K562 (cell line): ENCODE data around the gene ANKS1B. TPM values are rescaled to one million over a fixed set of nuclear protein-coding genes. Genes with fewer than 3 reads are reported as not detected.

Source experiments
- ATAC-seq: fragments of 200-7000 bp; cut with Tn5 transposase; 3 replicates; pipeline ENCODE4 v1.9.1; 2020; ENCODE audit warnings: moderate library complexity
- BruUV-seq: library from RNA; stranded (reverse); fragments of 400-500 nt; replicated peaks from 2 replicates; lab custom pipeline; 2021; lab: Mats Ljungman, UMichigan
- CTCF ChIA-PET: fragments of 300-600 bp; formaldehyde crosslinking; extraction: SDS; loops from one replicate; lab custom pipeline; 2021; ENCODE audit warnings: low intra/inter-chr PET ratio; lab: Yijun Ruan, JAX
- POLR2A ChIA-PET: fragments of 300-600, 350-650 bp; sonication (Branson Sonifier 250); formaldehyde crosslinking; extraction: SDS; loops from one replicate; lab custom pipeline; 2021; ENCODE audit warnings: antibody characterized with exemption, inconsistent platforms; lab: Yijun Ruan, JAX
- DNase-seq, 4 experiments: peaks; one replicate each; pipeline versions ENCODE4 v3.0.0 to v3.0.0-alpha.2; 2011 to 2018; ENCODE audit warnings: low spot score in 3 of 4, mixed read lengths in 3 of 4; ENCODE audit errors: extremely low read depth in 1 of 4
- FAIRE-seq: peaks from 2 replicates; lab custom pipeline; 2011; peaks lifted over from hg19 to GRCh38; lab: Jason Lieb, UNC
- H2AFZ ChIP-seq: 2 replicates; pipeline ENCODE4 v1.6.0; 2011; ENCODE audit warnings: low read depth, low read length, control low read depth, inconsistent platforms
- H3K27ac ChIP-seq: fragments of 200-600 bp; 3 replicates; pipeline ENCODE4 v1.8.0; 2011; ENCODE audit warnings: low read depth, mild to moderate bottlenecking, control low read depth, inconsistent platforms, low read length, moderate library complexity, mixed read lengths; ENCODE audit errors: extremely low read depth
- H3K27me3 ChIP-seq, 2 experiments: fragments of 300-600 bp in 1 of 2; 2 replicates in 1 of 2; 3 replicates in 1 of 2; pipeline versions ENCODE4 v1.6.0 to v1.8.0; 2011; ENCODE audit warnings: inconsistent platforms in 2 of 2, low read length in 2 of 2, mild to moderate bottlenecking in 1 of 2, mixed read lengths in 1 of 2, moderate library complexity in 1 of 2; ENCODE audit not compliant: control insufficient read depth in 2 of 2, insufficient read depth in 2 of 2
- H3K36me3 ChIP-seq: fragments of 300-600 bp; 3 replicates; pipeline ENCODE4 v1.8.0; 2011; ENCODE audit warnings: mild to moderate bottlenecking, low read length, inconsistent platforms; ENCODE audit not compliant: control insufficient read depth, insufficient read depth
- H3K4me1 ChIP-seq, 2 experiments: fragments of 200-600 bp in 1 of 2; replicated peaks in 1 of 2; 2 replicates in 1 of 2; 3 replicates in 1 of 2; pipeline versions ENCODE4 v1.5.1 to v1.8.0; 2011; ENCODE audit warnings: inconsistent platforms in 2 of 2, low read length in 2 of 2, mild to moderate bottlenecking in 1 of 2, mixed read lengths in 1 of 2, moderate library complexity in 1 of 2; ENCODE audit not compliant: control insufficient read depth in 2 of 2, insufficient read depth in 2 of 2
- H3K4me2 ChIP-seq: 2 replicates; pipeline ENCODE4 v1.6.1; 2011; ENCODE audit warnings: low read length, control low read depth, inconsistent platforms, mixed read lengths; ENCODE audit not compliant: insufficient read depth
- H3K4me3 ChIP-seq: fragments of 200-600 bp; sonication (generic), shearing (Covaris generic); 2 replicates; pipeline ENCODE4 v1.5.1; 2016; ENCODE audit warnings: control low read depth, inconsistent platforms
- H3K79me2 ChIP-seq: fragments of 200-600 bp; 3 replicates; pipeline ENCODE4 v1.8.0; 2011; ENCODE audit warnings: low read length, inconsistent platforms; ENCODE audit not compliant: control insufficient read depth, insufficient read depth
- H3K9ac ChIP-seq, 2 experiments: 2 replicates each; pipeline versions ENCODE4 v1.6.0 to v1.6.1; 2011; ENCODE audit warnings: low read depth in 2 of 2, low read length in 2 of 2, control low read depth in 1 of 2, inconsistent platforms in 1 of 2, mild to moderate bottlenecking in 1 of 2, mixed read lengths in 1 of 2; ENCODE audit not compliant: insufficient read depth in 1 of 2
- H3K9me1 ChIP-seq: one replicate; pipeline ENCODE4 v1.6.0; 2011; ENCODE audit warnings: inconsistent platforms, mild to moderate bottlenecking, low read length, moderate library complexity; ENCODE audit not compliant: control insufficient read depth, insufficient read depth
- H3K9me3 ChIP-seq: replicated peaks from 2 replicates; pipeline ENCODE4 v1.5.1; 2011; ENCODE audit warnings: low read depth, low read length, inconsistent platforms; ENCODE audit not compliant: control insufficient read depth, insufficient read depth
- H4K20me1 ChIP-seq: replicated peaks from 2 replicates; pipeline ENCODE4 v1.6.1; 2011; ENCODE audit warnings: low read length, inconsistent platforms, mixed read lengths; ENCODE audit not compliant: control insufficient read depth, insufficient read depth
- BDP1 ChIP-seq: IDR thresholded peaks from 3 replicates; pipeline ENCODE4 v1.6.1; 2011; ENCODE audit not compliant: insufficient read length, insufficient read depth
- CAMTA2 ChIP-seq: fragments of 250-450 bp; sonication (Bioruptor Pico); conservative IDR thresholded peaks from 2 replicates; pipeline ENCODE4 v1.5.1; 2022
- CBFA2T3 ChIP-seq: fragments of 450-650 bp; IDR thresholded peaks from 2 replicates; pipeline ENCODE4 v1.6.1; 2017
- CTCF ChIP-seq, 3 experiments: IDR thresholded peaks in 2 of 3; conservative IDR thresholded peaks in 1 of 3; 2 replicates each; pipeline ENCODE4 v1.5.1; 2011 to 2012; ENCODE audit warnings: low read length in 3 of 3, mild to moderate bottlenecking in 3 of 3, control low read depth in 2 of 3, improper control_type of control experiment in 1 of 3, inconsistent platforms in 1 of 3, low read depth in 1 of 3, mixed read lengths in 1 of 3, moderate library complexity in 1 of 3; ENCODE audit not compliant: insufficient read depth in 2 of 3
- DEAF1 ChIP-seq: fragments of 450-650 bp; formaldehyde crosslinking; IDR thresholded peaks from 2 replicates; pipeline ENCODE4 v1.4.0; 2020; ENCODE audit warnings: mild to moderate bottlenecking, moderate library complexity
- EWSR1 ChIP-seq: fragments of 450-650 bp; IDR thresholded peaks from 2 replicates; pipeline ENCODE4 v1.6.1; 2018; ENCODE audit warnings: borderline replicate concordance, mild to moderate bottlenecking, low read depth, moderate library complexity; ENCODE audit not compliant: partially characterized antibody
- ID3 ChIP-seq, 2 experiments: fragments of 250-450 bp in 1 of 2; fragments of 450-650 bp in 1 of 2; sonication (Bioruptor Pico) in 1 of 2; IDR thresholded peaks; 2 replicates each; pipeline versions ENCODE4 v1.6.1 to v1.8.0; 2016 to 2021; ENCODE audit warnings: mild to moderate bottlenecking in 2 of 2, moderate library complexity in 2 of 2, missing compliant biosample characterization in 1 of 2, missing genetic modification characterization in 1 of 2
- PURB ChIP-seq: sonication (generic); formaldehyde crosslinking; IDR thresholded peaks from 2 replicates; pipeline ENCODE4 v1.9.0; 2021; ENCODE audit warnings: low read depth, mild to moderate bottlenecking, missing genetic modification reagents
- RAD21 ChIP-seq, 2 experiments: fragments of 250-450 bp in 1 of 2; fragments of 450-650 bp in 1 of 2; sonication (Bioruptor Pico) in 1 of 2; formaldehyde crosslinking in 1 of 2; IDR thresholded peaks in 1 of 2; conservative IDR thresholded peaks in 1 of 2; 2 replicates each; pipeline versions ENCODE4 v1.4.0 to v1.8.0; 2020 to 2022; ENCODE audit warnings: mild to moderate bottlenecking in 2 of 2, moderate library complexity in 1 of 2
- SMAD1 ChIP-seq: fragments of 150-350 bp; IDR thresholded peaks from 2 replicates; pipeline ENCODE4 v1.6.1; 2014; ENCODE audit warnings: low read length, low read depth; ENCODE audit not compliant: partially characterized antibody
- STAG1 ChIP-seq: sonication (generic); formaldehyde crosslinking; IDR thresholded peaks from 2 replicates; pipeline ENCODE4 v1.5.0; 2020; ENCODE audit warnings: missing genetic modification reagents, borderline replicate concordance
- ZNF143 ChIP-seq: sonication (generic); formaldehyde crosslinking; IDR thresholded peaks from 2 replicates; pipeline ENCODE4 v1.9.0; 2022; ENCODE audit warnings: mild to moderate bottlenecking, missing genetic modification reagents
- ZNF239 ChIP-seq: fragments of 250-450 bp; sonication (Bioruptor Pico); IDR thresholded peaks from 2 replicates; pipeline ENCODE4 v1.4.0; 2020; ENCODE audit warnings: mild to moderate bottlenecking
- ZNF41 ChIP-seq: fragments of 250-450 bp; sonication (Bioruptor Pico); conservative IDR thresholded peaks from 2 replicates; pipeline ENCODE4 v1.4.0; 2020; ENCODE audit warnings: mild to moderate bottlenecking
- ZNF444 ChIP-seq: fragments of 250-450 bp; sonication (Bioruptor Pico); IDR thresholded peaks from 2 replicates; pipeline ENCODE4 v1.4.0; 2020; ENCODE audit warnings: mild to moderate bottlenecking, moderate library complexity
- WGBS: fragments of 100-300 bp; shearing (Covaris generic); methylation state at CpG from one replicate; pipeline ENCODE4 v1.1.6; 2016; ENCODE audit warnings: low coverage, mixed read lengths; ENCODE audit not compliant: insufficient coverage; ENCODE audit errors: missing lambda C conversion rate; 5-methylcytosine and 5-hydroxymethylcytosine counted together
- in situ Hi-C: fragments of 300-500 bp; cut with MboI; formaldehyde crosslinking; loops from 4 replicates; pipeline ENCODE4 v1.15.0; 2018; ENCODE audit warnings: inconsistent platforms, mixed read lengths
- intact Hi-C: fragments of 100-400 bp; cut with micrococcal nuclease; formaldehyde crosslinking; loops from 2 replicates; pipeline ENCODE4 v1.14.2; 2022
- polyA plus RNA-seq, 8 experiments: library from polyadenylated mRNA; depleted of rRNA in 4 of 8; stranded (reverse) in 5 of 8; unstranded in 3 of 8; fragments of >200 nt; fragmentation: Nextera tagmentation in 2 of 8; fragmentation: Illumina TruSeq in 1 of 8; extraction: Ambion mirVana in 2 of 8; extraction: Trizol in 1 of 8; gene quantifications; 2 replicates each; pipeline versions ENCODE4 v1.2.1 to v1.2.3, GENCODE V29; 2011 to 2014; ENCODE audit warnings: inconsistent platforms in 1 of 8, missing spikeins in 1 of 8
- total RNA-seq, 7 experiments: library from RNA; depleted of rRNA in 6 of 7; stranded (reverse); fragments of >200 nt in 6 of 7; fragmentation: Illumina TruSeq in 2 of 7; extraction: Trizol in 2 of 7; gene quantifications; 2 replicates each; pipeline versions ENCODE4 v1.2.1 to v1.2.3, GENCODE V29; 2011 to 2021; ENCODE audit warnings: low replicate concordance in 1 of 7

ANKS1B gene
- total and polyA plus RNA-seq, 9 of the 15 experiments (the other 6 are each of a cell fraction or from before 2014, with no cell fraction given): 0.04 to 0.47 (median 0.28) TPM; not detected in 4

DNA sequence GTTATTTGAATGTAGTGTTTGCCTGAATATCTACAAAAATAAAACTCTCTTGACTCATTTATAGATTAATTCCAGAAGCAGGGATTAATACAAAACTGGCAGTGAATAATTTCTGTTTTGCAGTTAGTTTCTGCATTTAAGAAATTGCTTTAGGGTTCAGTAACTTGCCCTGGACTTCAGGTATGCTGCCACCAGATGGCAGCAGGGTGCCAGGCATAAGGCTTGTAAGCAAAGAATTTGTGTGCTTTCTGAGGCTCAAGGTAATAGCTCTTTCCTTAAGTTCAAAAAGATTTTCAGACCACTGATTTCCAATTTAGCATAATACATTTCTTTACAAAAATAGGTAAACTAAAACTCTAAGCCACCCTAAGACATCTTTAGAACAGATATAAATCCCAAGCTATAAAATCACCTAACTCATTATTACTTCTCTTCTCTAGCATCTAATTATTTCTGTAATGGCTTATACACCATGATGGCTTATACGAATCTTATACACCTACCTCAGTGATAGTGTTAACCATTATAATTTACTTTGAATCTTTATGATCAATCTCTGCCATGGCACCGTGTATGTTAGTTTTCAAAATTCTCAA is 941.3 kb downstream of the ANKS1B start:
- DNase-seq (peak; percentile 35 to 67 (median 54)), FAIRE-seq (peak; percentile 86), ATAC-seq (peak; percentile 71)
- 0% methylated on average over 2 of the region's 2 CpGs for whole genome bisulfite sequencing
- BruUV-seq: no TSS peak
- H3K27ac ChIP-seq: no peak overlapping the region
- no peaks in the 10 kb centered on the region for H3K9me3 ChIP-seq
- no peak overlapping the region for H3K4me3 ChIP-seq
- H3K4me1 ChIP-seq: no peaks in the 10 kb centered on the region
- H4K20me1 ChIP-seq: no peaks in the 10 kb centered on the region
- in situ Hi-C loops: loop anchor here (10.0 kb wide), 1 partner anchor 921 kb away; no protein-coding TSS in a partner anchor
- ChIA-PET CTCF (interaction anchor here (1.5 kb wide), 1 partner anchor 1511 kb away, joined by 6 read pairs; no protein-coding TSS in a partner anchor), POLR2A (no interaction called here)
- no peak overlapping the region for H3K9ac ChIP-seq
- intact Hi-C loops: loop anchor here (2.0 to 10.0 kb wide), 3 partner anchors 577 to 1511 kb away; no protein-coding TSS in a partner anchor
- no peaks in the 10 kb centered on the region for H3K9me1 ChIP-seq
- H3K79me2 ChIP-seq: no peaks in the 10 kb centered on the region
- no peak overlapping the region for H3K4me2 ChIP-seq
- H3K27me3 ChIP-seq: no peaks in the 10 kb centered on the region
- H2AFZ ChIP-seq: no peak overlapping the region
- H3K36me3 ChIP-seq: no peaks in the 10 kb centered on the region
- peak; percentile 71 for TF ChIP-seq DEAF1
- TF ChIP-seq RAD21 (CRISPR knock-in tag; conservative IDR thresholded peaks at IDR 0.05 in 1 of 2, IDR thresholded peaks at IDR 0.05 in 1 of 2): peak; percentile 64 to 79
- TF ChIP-seq ZNF239: no peak
- no peak for TF ChIP-seq CBFA2T3
- no peak for TF ChIP-seq ZNF143 (CRISPR knock-in tag)
- TF ChIP-seq CAMTA2 (CRISPR knock-in tag): no peak
- TF ChIP-seq ZNF444: no peak
- TF ChIP-seq ZNF41 (CRISPR knock-in tag): no peak
- TF ChIP-seq EWSR1: no peak
- TF ChIP-seq STAG1 (CRISPR knock-in tag): peak; percentile 32; the same call in 1 of the 2 replicates
- no peak for TF ChIP-seq SMAD1
- no peak for TF ChIP-seq ID3 (CRISPR knock-in tag; IDR thresholded peaks at IDR 0.05)
- no peak for TF ChIP-seq ID3 (tag; IDR thresholded peaks at IDR 0.05)
- TF ChIP-seq CTCF (IDR thresholded peaks at IDR 0.05 in 2 of 3, conservative IDR thresholded peaks at IDR 0.05 in 1 of 3; ENCODE audit: insufficient read depth in 2 of 3, low read depth in 1 of 3, low read length in 3 of 3): peak; percentile 66 to 74 (median 69)
- no peak for TF ChIP-seq PURB
- TF ChIP-seq BDP1: no peak
